Pulmonary artery endothelial cell (primary cell): ENCODE results near the gene MEF2A. TPM values are rescaled to one million over a fixed set of nuclear protein-coding genes. Genes with fewer than 3 reads are reported as not detected.

Experiments used
- DNase-seq: peaks from one replicate; pipeline ENCODE4 v3.0.0-alpha.2; 2011; ENCODE audit warnings: low read depth, low spot score
- total RNA-seq: library from RNA; depleted of rRNA; stranded (reverse); fragments of >200 nt; gene quantifications from 2 replicates; pipeline ENCODE4 v1.2.3, GENCODE V29; 2014

Gene MEF2A
- total RNA-seq, 1 donor from 2014 or later: 23.9 TPM

DNA sequence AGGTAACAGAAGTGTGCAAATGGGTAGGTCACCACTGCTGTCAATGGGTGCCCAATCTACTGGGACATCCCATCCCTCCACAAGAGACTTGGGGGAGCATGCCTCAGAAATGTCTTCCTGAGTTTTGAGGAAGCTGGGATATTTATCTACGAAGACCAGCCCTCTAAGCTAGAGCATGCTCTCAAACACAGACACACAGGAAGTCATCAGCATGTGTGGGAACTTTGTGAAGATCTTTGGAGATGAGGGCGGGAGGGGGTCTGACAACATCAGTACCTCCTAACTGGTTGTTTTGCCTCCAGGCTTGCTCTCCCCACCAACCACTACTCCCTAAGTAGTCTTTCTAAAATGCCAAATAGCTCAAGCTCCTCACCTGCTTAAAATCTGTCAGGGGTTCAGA is 3.5 kb upstream of the MEF2A start:
- no peak for DNase-seq

DNA sequence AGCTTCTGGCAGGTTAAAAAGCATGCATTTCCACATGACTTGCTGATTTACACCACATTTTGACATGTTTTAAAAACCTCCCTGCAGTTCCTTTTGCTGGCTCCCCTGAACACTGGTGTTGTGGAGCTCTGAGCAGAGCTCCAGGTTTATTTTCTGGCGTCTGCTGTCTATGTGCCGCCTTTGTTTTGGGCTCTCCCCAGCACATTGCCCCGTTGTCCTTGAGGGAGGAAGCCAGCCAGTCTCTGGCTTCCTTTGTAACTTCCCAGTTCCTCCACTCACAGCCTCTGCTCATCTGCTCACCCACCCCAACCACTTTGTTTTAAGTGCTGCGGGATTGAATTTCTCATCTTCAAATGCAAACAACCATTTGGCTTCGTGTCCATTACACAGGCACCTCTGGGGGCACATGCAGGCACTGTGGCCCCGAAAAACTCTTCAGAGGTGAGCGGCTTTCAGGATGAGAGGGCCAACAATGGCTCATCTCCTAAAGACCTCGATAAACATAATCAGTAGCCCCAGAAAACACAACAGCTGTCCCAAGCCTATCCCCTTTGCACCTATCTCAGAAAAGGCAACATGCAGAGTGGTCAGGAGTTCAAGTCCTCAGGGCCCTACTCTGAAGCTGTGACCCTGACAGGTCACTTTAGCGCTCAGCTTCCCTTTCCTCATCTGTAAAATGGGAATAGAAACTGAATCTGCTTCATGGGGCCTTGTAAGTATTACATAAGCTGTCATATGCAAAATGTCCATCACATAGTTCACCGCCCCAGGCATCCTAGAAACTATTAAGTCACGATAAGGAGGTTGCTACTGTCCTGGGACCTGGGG is 1.3 kb upstream of the MEF2A start:
- DNase-seq: no peak

DNA sequence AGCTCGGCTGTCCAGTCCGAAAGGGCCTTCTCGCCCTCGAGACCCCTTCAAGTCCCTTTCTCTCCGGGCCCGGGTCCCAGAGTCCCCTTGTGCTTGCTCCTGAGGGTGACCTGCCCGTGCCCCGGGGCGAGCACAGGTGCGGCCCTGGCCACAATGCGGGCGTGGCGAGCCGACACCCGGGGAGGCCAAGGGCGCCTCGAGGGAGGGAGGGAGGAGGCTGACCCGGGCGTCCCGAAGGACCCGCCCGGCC is 810 bp upstream of the MEF2A start:
- DNase-seq: no peak

DNA sequence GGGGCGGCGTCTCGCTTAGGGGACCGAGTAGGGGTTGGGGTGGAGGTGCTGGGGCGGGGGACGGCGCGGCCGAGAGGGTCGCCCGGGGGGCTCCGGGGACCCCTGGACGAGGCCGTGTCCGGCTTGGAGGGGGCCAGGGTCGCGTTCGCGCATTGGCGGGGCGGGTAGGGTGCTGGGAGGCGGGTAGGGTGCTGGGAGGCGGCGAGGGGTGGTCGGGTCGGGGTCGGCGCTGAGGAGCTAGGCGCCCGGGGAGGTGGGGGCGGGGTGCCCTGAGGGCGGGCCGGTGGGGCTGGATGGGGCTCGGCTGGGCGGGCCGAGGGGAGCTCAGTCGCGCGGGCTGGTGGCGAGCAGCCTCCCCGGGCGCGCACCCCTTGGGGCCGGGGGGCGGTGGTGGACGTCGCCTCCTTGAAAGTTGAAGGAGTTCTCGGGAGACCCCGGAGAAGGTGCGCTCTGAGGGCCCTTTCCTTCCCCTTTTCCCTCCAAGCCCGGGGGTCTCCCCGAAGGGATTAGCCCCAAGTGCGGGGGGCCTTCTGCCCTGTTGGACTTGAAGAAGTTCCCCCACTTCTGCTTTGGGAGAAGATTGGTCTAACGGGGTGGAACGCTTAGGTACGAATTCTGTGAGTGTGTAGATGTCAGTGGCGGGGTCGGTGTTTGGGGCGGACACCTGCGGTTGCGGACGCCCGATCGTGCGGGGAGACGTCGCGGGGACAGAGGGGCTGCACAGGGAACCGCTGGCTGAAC is 543 bp downstream of the MEF2A start:
- no peak for DNase-seq

DNA sequence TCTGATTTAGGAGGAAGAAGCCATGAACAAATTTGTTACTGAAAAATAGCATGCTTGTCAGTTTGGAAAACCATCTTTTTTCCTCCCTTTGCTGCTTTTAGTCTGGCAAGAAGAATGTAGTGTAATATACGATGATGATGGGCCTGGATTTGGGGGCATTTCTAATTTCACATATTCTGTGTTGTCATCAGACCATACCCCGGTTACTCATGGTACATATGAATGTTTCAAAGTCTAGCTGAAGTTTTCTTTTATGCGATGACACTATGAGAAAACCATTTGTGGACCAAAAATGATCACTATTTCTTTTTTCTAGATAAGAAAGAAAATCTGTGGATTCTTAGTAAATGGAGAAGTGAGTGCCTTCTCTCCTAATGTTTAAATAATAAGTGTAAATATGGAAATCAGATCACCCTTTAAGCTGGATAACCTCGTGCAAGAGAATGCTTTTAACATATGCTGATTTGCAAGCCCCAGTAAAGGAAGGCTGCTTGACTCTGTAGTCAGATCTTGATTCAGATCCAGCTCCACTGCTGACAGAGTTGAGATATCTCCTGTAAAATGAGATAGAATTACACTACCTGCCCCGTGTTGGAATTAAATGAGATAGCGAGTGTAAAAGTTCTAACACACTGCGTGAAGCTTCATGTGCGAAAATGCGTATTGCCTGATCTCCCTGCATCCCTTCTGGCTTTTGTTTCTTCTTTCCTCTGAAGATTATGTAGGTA is 3.0 kb downstream of the MEF2A start:
- DNase-seq: no peak

DNA sequence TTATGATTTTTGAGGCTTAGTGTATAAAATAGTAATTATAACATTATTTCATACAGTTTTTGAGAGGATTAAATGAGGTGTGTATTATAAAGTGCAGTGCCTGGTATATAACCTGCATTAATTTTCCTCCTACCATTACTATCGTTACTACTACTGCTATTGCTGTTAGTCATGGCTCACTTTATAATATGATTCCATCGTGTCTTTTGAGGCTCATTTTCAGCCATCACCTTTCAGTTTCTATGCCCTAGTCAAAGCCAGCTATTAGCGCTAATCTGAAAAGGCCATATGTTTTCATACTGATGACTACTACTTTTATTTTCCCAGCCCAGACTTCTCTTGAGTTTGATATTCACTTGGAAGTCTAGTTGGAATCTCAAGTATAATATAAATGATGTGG is 5.5 kb downstream of the MEF2A start:
- DNase-seq: no peak

DNA sequence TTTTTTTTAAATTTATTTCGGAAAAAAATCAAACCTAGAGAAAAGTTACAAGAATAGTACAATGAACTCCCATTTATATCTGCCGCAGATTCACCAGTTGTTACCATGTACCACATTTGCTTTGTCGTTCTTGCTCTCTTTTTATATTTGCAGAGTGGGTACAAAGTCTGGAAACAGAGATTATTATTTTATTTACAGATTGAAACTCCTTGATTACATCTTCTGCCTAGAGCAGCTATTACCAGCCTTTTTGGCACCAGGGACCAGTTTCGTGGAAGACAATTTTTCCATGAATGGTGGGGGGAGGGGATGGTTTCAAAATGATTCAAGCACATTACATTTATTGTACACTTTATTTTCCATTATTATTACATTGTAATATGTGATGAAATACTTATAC is 8.3 kb downstream of the MEF2A start:
- no peak for DNase-seq

DNA sequence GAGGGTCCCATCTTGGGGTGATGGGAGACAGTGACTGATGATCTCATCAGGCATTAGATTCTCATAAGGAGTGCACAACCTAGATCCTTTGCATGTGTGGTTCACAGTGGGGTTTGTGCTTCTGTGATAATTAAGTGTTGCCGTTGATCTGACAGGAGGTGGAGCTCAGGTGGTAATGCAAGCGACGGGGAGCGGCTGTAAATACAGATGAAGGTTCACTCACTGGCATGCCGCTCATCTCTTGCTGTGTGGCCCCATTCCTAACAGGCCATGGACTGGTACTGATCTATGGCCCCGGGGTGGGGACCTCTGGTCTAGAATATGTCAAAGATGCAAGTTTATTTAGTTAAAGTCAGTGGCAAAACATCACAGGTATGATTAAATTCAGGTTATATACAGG is 8.7 kb downstream of the MEF2A start:
- no peak for DNase-seq

DNA sequence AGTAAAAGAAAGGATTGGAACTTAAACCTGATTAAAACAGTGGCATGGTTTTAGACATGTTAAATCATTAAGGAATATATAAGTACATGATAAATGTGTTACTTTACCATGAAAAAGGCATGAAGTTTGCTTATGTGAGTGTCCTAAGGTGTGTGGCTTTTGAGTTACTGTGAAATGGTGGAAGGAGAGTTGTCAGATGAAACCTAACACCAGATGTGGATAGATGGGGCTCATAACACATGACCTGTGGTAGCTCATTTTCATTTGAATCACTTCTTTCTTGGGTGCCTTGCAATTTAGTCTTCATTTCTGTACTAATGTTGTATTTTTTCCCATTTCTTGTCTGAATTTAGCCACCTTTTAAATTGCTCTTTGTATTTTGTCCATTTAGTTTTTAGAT is 13.0 kb downstream of the MEF2A start:
- no peak for DNase-seq

DNA sequence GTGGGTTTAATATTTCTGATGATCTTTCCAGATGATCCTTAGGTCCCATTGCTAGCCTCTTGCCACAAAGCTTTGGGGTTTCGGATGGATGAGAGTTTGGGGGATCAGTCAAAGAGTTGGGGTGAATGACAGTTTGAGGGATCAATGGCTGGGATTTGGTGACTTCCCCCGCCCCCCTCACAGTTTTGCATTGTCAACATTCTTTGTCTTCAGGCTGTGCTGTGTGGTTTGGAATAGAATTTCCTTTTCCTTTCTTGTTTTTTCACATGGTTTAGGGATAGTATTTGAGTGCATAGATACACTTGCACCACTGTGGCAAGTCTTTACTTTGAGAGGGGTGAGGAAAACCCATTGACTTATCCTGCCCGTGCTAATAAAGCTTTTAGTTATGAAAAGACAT is 14.3 kb downstream of the MEF2A start:
- DNase-seq: no peak

DNA sequence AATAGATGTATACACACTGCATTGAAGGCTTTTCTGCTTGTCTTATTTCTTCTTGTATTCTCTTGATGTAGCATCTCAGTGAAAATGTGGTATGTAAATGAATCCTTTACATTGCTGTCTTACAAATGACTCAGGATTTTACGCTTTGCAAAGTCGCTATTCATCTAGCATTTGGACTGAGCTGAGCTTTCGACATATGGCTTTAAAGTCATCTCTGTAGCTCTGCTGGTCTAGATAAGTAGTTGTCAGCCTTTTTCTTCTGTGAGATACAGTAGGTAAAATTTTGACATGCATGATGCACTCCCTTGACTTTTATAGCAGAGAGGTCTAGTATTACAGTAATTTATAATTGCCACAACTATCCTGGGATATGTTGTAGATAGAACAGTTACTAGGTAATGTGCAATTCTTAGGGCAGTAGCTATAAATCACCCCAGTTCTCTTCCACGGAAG is 16.8 kb downstream of the MEF2A start:
- no peak for DNase-seq

DNA sequence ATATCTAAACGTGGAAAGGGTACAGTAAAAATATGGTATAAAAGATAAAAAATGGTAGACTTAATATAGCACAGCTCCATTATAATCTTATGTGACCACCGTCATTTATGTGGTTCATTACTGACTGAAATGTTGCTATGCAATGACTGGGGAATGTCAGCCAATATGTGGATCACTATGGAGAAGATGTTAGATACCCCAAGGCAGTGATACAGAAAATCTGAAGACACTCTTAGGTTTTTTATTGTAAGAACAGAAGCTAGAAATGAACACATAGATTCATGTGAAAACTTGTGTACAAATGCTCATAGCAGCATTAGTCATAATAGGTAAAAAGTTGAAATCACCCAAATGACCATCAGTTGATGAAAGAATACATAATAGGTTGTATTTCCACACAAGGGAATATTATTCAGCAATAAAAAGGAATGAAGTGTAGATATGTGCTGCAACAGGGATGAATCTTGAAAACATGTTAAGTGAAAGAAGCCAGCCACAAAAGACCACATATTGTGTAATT is 18.4 kb downstream of the MEF2A start:
- no peak for DNase-seq

DNA sequence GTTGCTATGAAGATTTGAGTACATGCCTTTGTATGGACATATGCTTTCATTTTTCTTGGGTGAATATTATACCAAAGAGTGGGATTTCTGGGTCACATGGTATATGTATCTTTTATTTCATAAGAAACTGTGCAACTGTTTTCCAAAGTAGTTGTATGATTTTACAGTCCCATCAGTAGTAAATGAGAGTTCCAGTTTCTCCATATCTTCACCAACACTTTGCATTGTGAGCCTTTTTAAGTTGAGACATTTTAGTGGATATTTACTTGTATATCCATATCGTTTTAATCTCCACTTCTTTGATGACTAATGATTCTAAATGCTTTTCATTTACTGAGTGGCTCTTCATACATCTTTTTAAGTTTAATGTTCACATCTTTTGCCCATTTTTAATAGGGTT is 20.3 kb downstream of the MEF2A start:
- no peak for DNase-seq

DNA sequence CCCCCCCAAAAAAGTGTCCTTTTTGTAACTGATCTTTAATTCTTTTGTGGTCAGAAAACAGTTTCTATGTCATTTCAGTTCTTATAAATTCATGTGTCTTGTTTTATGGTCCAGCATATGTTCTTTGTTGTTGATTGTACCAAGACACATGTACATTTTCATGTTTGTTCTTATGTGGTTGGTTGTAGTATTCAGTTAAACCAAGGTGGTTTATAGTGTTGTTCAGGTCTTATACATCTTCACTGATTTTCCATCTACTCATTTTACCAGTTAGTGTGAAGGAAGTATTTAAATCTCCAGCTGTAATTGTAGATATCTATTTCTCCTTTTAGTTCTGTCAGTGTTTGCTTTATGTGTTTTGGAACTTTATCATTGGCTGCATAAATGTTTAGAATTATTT is 24.0 kb downstream of the MEF2A start:
- no peak for DNase-seq

DNA sequence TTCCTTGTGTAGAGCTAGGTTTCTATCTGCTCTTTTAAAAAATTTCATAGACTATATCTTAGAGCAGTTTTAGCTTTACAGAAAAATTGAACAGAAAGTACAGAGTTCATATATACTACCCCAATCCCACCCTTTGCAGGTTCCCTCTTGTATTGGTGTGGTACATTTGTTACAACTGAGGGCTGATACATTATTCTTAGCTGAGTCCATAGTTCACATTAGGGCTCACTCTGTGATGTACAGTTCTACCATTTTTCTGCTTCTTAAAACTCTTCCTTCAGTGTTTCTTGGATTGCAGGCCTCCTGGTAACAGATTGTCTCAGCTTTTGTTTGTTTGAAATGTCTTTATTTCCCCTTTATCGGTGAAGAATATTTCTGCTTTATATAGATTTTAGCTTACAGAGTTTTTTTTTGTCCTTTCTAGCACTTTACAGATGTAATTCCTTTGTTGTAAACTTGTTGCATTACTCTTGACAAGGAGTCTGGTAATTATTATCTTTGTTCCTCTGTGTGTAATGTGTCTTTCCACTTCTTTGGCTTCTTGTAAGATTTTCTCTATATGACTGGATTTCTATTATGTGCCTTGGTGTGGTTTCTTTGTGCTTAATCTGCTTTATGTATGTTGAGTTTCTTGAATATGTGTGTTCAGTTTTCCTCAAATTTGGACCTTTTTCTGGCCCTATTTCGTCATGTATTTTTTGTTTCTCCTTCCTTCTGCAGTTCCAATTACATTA is 25.3 kb downstream of the MEF2A start:
- no peak for DNase-seq

DNA sequence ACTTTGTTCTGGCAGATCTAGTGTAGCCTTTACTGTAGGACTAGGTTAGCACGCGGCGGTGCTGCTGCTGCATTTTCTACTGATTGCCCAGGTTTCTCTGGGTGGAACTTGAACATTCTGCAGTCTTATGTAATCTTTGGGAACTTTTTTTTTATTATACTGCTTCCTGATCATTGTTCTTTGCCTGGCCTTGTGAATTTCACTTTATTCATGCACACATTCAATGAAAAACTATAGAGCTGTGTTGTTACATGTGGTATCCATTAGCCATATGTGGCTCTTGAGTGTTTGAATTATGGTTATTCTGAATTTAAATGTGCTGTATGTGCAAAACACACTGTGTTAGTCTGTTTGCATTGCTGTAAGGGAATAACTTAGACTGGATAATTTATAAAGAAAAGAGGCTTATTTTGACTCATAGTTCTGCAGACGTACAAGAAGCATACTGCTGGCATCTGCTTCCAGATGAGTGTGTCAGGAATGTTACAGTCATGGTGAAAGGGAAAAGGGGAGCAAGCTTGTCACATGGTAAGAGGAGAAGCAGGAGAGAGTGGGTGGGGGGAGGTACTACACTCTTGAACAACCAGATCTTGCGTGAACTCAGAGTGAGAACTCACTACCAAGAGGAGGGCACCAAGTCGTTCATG is 26.5 kb downstream of the MEF2A start:
- no peak for DNase-seq

DNA sequence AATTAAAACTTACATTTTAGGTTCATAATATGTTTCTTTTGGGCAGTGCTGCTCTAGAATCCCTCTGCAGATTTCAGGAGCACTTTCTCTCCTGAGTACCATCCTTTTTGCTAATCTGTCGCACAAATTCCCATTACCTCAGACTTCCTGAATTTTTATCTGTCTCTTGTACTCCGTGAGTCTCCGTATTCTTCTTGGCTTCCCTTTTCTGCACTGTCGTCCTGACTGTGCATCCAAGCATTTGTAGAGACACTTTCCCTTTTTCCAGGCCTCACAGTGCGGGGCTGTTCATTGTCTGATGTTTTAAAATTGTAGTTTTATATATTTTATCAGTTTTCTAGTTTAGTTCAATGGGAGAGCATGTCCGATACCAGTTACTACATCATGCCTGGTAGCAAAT is 27.3 kb downstream of the MEF2A start:
- no peak for DNase-seq

DNA sequence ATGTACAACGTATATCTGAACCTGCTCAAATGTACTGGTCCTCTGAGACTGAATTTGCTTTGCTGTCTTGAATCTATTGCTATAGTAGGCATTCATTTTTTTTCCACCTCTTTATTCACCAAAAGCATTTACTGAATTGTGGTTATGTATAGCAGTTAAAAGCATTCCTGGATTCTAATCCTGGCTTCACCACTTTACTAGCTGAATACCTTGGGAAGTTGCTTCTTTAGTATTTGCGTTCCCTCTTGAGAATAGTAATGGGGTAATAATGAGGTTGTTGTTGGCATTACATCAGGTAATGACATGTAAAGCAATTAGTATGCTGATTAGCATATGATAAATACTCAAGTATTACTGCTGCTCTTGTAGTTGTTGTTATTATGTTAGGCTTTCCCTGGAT is 29.1 kb downstream of the MEF2A start:
- no peak for DNase-seq

DNA sequence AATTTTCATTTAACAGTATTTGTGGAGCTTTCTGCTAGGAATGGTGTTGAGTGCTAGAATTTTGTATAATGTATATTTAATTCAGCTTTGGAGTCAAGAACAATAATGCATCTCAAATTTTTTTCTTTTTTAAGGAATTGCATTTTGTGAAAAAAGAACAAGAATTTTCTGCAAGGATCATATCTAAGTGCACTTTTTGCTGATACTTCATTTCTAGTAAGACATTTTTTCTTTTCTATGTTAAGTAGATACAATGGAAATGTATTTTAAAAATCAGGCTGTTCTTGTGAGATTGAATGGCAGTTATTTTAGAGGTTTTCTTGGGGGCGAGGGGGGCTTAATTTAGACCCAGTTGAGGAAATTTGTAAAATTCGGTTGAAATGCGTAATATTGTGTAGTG is 32.5 kb downstream of the MEF2A start:
- no peak for DNase-seq

DNA sequence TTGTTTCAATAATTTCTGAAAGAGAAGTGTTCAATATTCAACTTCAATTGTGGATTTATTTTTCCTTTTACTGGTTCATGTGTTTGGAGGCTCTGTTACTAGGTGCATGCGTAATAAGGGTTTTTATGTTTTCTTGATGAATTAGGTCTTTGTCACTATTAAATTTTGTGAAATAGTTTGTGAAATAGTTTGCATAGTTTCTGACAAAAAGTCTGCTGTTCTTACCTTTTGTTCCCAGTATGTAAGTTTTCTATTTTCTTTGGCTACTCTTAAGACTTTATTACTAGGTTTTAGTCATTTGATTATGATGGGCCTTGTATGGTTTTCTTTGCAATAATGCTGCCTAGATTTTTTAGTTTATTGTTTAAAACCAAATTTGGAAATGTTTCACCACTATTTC is 38.0 kb downstream of the MEF2A start:
- DNase-seq: no peak

DNA sequence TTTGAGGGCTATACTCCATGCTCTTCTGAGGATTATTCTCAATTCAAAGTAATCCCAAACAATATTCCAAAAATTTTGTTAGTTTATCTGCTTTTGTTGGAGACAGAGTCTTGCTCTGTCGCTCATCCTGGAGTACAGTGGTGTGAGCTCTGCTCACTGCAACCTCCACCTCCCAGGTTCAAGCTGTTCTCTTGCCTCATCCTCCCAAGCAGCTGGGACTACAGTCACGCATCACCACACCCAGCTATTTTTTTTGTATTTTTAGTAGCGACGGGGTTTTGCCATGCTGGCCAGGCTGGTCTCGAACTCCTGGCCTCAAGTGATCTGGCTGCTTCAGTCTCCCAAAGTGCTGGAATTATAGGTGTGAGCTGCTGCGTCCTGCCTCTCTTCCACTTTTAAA is 39.1 kb downstream of the MEF2A start:
- no peak for DNase-seq
